HepG2 (cell line): ENCODE results near the gene FAM110D. TPM values are rescaled to one million over a fixed set of nuclear protein-coding genes. Genes with fewer than 3 reads are reported as not detected.

Source experiments
- CBX5 ChIP-seq: sonication (generic); formaldehyde crosslinking; IDR thresholded peaks from 2 replicates; pipeline ENCODE4 v1.4.0; 2020; ENCODE audit warnings: missing genetic modification reagents, borderline replicate concordance
- CHCHD3 ChIP-seq: sonication (generic); formaldehyde crosslinking; IDR thresholded peaks from 2 replicates; pipeline ENCODE4 v1.8.0; 2022; ENCODE audit warnings: mild to moderate bottlenecking, missing genetic modification reagents, moderate library complexity
- FOXJ3 ChIP-seq: sonication (generic); formaldehyde crosslinking; IDR thresholded peaks from 2 replicates; pipeline ENCODE4 v1.4.0; 2020; ENCODE audit warnings: missing genetic modification reagents, mild to moderate bottlenecking, borderline replicate concordance
- HNRNPL ChIP-seq: fragments of 200-400 bp; formaldehyde crosslinking; IDR thresholded peaks from 2 replicates; pipeline ENCODE4 v1.6.1; 2017; ENCODE audit warnings: mild to moderate bottlenecking, low read depth, low read length
- HOXA7 ChIP-seq: sonication (generic); formaldehyde crosslinking; IDR thresholded peaks from 2 replicates; pipeline ENCODE4 v1.8.1; 2022; ENCODE audit warnings: mild to moderate bottlenecking, missing genetic modification reagents, moderate library complexity
- MXI1 ChIP-seq: IDR thresholded peaks from 3 replicates; pipeline ENCODE4 v1.6.1; 2012; ENCODE audit warnings: low read depth, low read length, inconsistent platforms, borderline replicate concordance
- NCOR1 ChIP-seq: fragments of 200-600 bp; sonication (generic); IDR thresholded peaks from 2 replicates; pipeline ENCODE4 v1.7.0; 2017; ENCODE audit warnings: antibody characterized with exemption, low read length, borderline replicate concordance
- PHF8 ChIP-seq: sonication (generic); formaldehyde crosslinking; IDR thresholded peaks from 2 replicates; pipeline ENCODE4 v1.5.0; 2020; ENCODE audit warnings: missing genetic modification reagents
- RBAK ChIP-seq: sonication (generic); formaldehyde crosslinking; IDR thresholded peaks from 2 replicates; pipeline ENCODE4 v1.5.1; 2020; ENCODE audit warnings: mild to moderate bottlenecking, missing genetic modification reagents
- SKI ChIP-seq: fragments of 450-650 bp; IDR thresholded peaks from one replicate; pipeline ENCODE4 v1.6.1; 2018; ENCODE audit warnings: mild to moderate bottlenecking; ENCODE audit not compliant: partially characterized antibody
- TBL1XR1 ChIP-seq: fragments of 150-350 bp; IDR thresholded peaks from 2 replicates; pipeline ENCODE4 v1.6.1; 2014; ENCODE audit warnings: borderline replicate concordance, low read length; ENCODE audit not compliant: partially characterized antibody
- TCF7 ChIP-seq: sonication (generic); IDR thresholded peaks from 2 replicates; pipeline ENCODE4 v1.6.1; 2016; ENCODE audit warnings: antibody characterized with exemption, low read depth
- TFAP4 ChIP-seq: sonication (generic); IDR thresholded peaks from 2 replicates; pipeline ENCODE4 v1.6.1; 2016; ENCODE audit warnings: low read depth, borderline replicate concordance
- TFE3 ChIP-seq: IDR thresholded peaks from 2 replicates; pipeline ENCODE4 v1.6.1; 2016
- ZNF17 ChIP-seq: sonication (generic); formaldehyde crosslinking; IDR thresholded peaks from 2 replicates; pipeline ENCODE4 v1.5.0; 2020; ENCODE audit warnings: mild to moderate bottlenecking, missing genetic modification reagents
- ZNF18 ChIP-seq: sonication (generic); formaldehyde crosslinking; IDR thresholded peaks from 2 replicates; pipeline ENCODE4 v1.8.0; 2022; ENCODE audit warnings: mild to moderate bottlenecking, missing genetic modification reagents; ENCODE audit not compliant: insufficient replicate concordance
- ZNF225 ChIP-seq: sonication (generic); formaldehyde crosslinking; IDR thresholded peaks from 2 replicates; pipeline ENCODE4 v1.4.0; 2020; ENCODE audit warnings: mild to moderate bottlenecking, missing genetic modification reagents
- ZNF274 ChIP-seq: sonication (generic); formaldehyde crosslinking; IDR thresholded peaks from 2 replicates; pipeline ENCODE4 v1.5.1; 2020; ENCODE audit warnings: mild to moderate bottlenecking, missing genetic modification reagents
- ZNF3 ChIP-seq: IDR thresholded peaks from 2 replicates; pipeline ENCODE4 v1.7.0; 2017; ENCODE audit warnings: inconsistent platforms
- ZSCAN12 ChIP-seq: sonication (generic); formaldehyde crosslinking; IDR thresholded peaks from 2 replicates; pipeline ENCODE4 v1.9.0; 2021; ENCODE audit warnings: mild to moderate bottlenecking, missing genetic modification reagents
- ZSCAN9 ChIP-seq: IDR thresholded peaks from 2 replicates; pipeline ENCODE4 v1.6.1; 2016; ENCODE audit warnings: borderline replicate concordance
- polyA plus RNA-seq, 8 experiments: library from polyadenylated mRNA; depleted of rRNA in 3 of 8; stranded (reverse) in 7 of 8; unstranded in 1 of 8; fragments of >200 nt; fragmentation: Illumina TruSeq in 4 of 8; extraction: Trizol in 4 of 8; gene quantifications; 2 replicates each; pipeline versions ENCODE4 v1.2.1 to v1.2.3, GENCODE V29; 2011 to 2016; ENCODE audit warnings: low read depth in 4 of 8, missing spikeins in 1 of 8, mixed read lengths in 1 of 8; ENCODE audit not compliant: insufficient read depth in 1 of 8
- total RNA-seq, 5 experiments: library from RNA; depleted of rRNA; stranded (reverse); fragments of >200 nt; fragmentation: Illumina TruSeq; extraction: Trizol; gene quantifications; 2 replicates each; pipeline ENCODE4 v1.2.3, GENCODE V29; 2016; ENCODE audit warnings: low read depth in 1 of 5
- TF ChIP-seq, protein P1 (sequence below): sonication (generic); formaldehyde crosslinking; IDR thresholded peaks from 2 replicates; pipeline ENCODE4 v1.5.1; 2020; ENCODE audit warnings: mild to moderate bottlenecking, missing genetic modification reagents, moderate library complexity

FAM110D gene
- total and polyA plus RNA-seq, 2 of the 13 experiments (the other 11 are each of a cell fraction or from before 2014, with no cell fraction given) = not detected

GRCh38 chr1:26169669-26170471, 11.0 kb downstream of the FAM110D start, which contains the start of gene ZNF593 (continued):
- TF ChIP-seq ZNF274 (CRISPR knock-in tag) = peak; percentile 80; the same call in 1 of the 2 replicates
- TF ChIP-seq HOXA7 = no peak
- peak; percentile 40; the same call in 1 of the 2 replicates for TF ChIP-seq ZNF3 (CRISPR knock-in tag)
- TF ChIP-seq NCOR1 = no peak
- TF ChIP-seq ZNF225 (CRISPR knock-in tag) = peak; percentile 91
- peak; percentile 99; the same call in 2 of the 3 replicates for TF ChIP-seq MXI1
- TF ChIP-seq CHCHD3 (CRISPR knock-in tag) = peak; percentile 76; the same call in 1 of the 2 replicates
- TF ChIP-seq SKI = peak; percentile 26
- peak; percentile 21; the same call in 1 of the 2 replicates for TF ChIP-seq TFAP4
- no peak for TF ChIP-seq RBAK (CRISPR knock-in tag)
- peak; percentile 55; the same call in 1 of the 2 replicates for TF ChIP-seq FOXJ3
- no peak for TF ChIP-seq TCF7
- peak; percentile 88 for TF ChIP-seq HNRNPL
- TF ChIP-seq ZNF17 (CRISPR knock-in tag) = no peak
- TF ChIP-seq ZSCAN12 = peak; percentile 67; the same call in 1 of the 2 replicates
- TF ChIP-seq CBX5 (CRISPR knock-in tag) = no peak
- TF ChIP-seq, protein P1, sequence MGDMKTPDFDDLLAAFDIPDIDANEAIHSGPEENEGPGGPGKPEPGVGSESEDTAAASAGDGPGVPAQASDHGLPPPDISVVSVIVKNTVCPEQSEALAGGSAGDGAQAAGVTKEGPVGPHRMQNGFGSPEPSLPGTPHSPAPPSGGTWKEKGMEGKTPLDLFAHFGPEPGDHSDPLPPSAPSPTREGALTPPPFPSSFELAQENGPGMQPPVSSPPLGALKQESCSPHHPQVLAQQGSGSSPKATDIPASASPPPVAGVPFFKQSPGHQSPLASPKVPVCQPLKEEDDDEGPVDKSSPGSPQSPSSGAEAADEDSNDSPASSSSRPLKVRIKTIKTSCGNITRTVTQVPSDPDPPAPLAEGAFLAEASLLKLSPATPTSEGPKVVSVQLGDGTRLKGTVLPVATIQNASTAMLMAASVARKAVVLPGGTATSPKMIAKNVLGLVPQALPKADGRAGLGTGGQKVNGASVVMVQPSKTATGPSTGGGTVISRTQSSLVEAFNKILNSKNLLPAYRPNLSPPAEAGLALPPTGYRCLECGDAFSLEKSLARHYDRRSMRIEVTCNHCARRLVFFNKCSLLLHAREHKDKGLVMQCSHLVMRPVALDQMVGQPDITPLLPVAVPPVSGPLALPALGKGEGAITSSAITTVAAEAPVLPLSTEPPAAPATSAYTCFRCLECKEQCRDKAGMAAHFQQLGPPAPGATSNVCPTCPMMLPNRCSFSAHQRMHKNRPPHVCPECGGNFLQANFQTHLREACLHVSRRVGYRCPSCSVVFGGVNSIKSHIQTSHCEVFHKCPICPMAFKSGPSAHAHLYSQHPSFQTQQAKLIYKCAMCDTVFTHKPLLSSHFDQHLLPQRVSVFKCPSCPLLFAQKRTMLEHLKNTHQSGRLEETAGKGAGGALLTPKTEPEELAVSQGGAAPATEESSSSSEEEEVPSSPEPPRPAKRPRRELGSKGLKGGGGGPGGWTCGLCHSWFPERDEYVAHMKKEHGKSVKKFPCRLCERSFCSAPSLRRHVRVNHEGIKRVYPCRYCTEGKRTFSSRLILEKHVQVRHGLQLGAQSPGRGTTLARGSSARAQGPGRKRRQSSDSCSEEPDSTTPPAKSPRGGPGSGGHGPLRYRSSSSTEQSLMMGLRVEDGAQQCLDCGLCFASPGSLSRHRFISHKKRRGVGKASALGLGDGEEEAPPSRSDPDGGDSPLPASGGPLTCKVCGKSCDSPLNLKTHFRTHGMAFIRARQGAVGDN (CRISPR knock-in tag) = peak; percentile 98
- TF ChIP-seq ZNF18 = peak; percentile 78
- TF ChIP-seq ZSCAN9 (CRISPR knock-in tag) = peak; percentile 82; the same call in 1 of the 2 replicates
- TF ChIP-seq PHF8 (CRISPR knock-in tag) = peak; percentile 98
- TF ChIP-seq TFE3 (CRISPR knock-in tag) = peak; percentile 50; the same call in 1 of the 2 replicates
- TF ChIP-seq TBL1XR1 = no peak
